Ureter (tissue), 1 donor: ENCODE data around the gene FBXO44. TPM values are rescaled to one million over a fixed set of nuclear protein-coding genes. Genes with fewer than 3 reads are reported as not detected.

Experiments used
- DNase-seq: peaks from one replicate; pipeline ENCODE4 v3.0.0-alpha.2; 2020; ENCODE audit warnings: low spot score
- total RNA-seq: library from RNA; stranded (reverse); gene quantifications from one replicate; pipeline ENCODE4 v1.2.4, GENCODE V29; 2023
- donor health status: DM: yes; HTN: yes; CAD: no.

The FBXO44 gene
- total RNA-seq, 1 donor from 2014 or later = 19.3 TPM

GRCh38 chr1:11639372-11639771 is 15.3 kb upstream of the FBXO44 start:
- no peak for DNase-seq

GRCh38 chr1:11640101-11640500 is 14.6 kb upstream of the FBXO44 start:
- no peak for DNase-seq

- no peak for DNase-seq
These were observed 13.7 kb upstream of the FBXO44 start for GRCh38 chr1:11640944-11641343.

GRCh38 chr1:11641776-11642305 is 12.8 kb upstream of the FBXO44 start:
- no peak for DNase-seq

GRCh38 chr1:11642418-11643017 is 12.2 kb upstream of the FBXO44 start:
- DNase-seq = peak; percentile 74

GRCh38 chr1:11643782-11644181 is 10.9 kb upstream of the FBXO44 start:
- no peak for DNase-seq

- no peak for DNase-seq
These were observed 9.4 kb upstream of the FBXO44 start for GRCh38 chr1:11645270-11645669.

- peak; percentile 81 for DNase-seq
These were observed 8.9 kb upstream of the FBXO44 start for GRCh38 chr1:11645670-11646265.

- no peak for DNase-seq
These were observed 8.4 kb upstream of the FBXO44 start for GRCh38 chr1:11646317-11646716.

GRCh38 chr1:11647333-11647732 is 7.3 kb upstream of the FBXO44 start:
- DNase-seq = no peak

GRCh38 chr1:11648039-11648438 is 6.6 kb upstream of the FBXO44 start:
- DNase-seq = no peak

- no peak for DNase-seq
These were observed 5.9 kb upstream of the FBXO44 start for GRCh38 chr1:11648732-11649158.

- no peak for DNase-seq
These were observed 5.4 kb upstream of the FBXO44 start for GRCh38 chr1:11649237-11649623.

GRCh38 chr1:11649624-11650330 is 4.9 kb upstream of the FBXO44 start:
- no peak for DNase-seq

GRCh38 chr1:11650331-11650991 is 4.2 kb upstream of the FBXO44 start:
- peak; percentile 74 for DNase-seq

- DNase-seq = no peak
These were observed 3.7 kb upstream of the FBXO44 start for GRCh38 chr1:11651017-11651416.

GRCh38 chr1:11652203-11652780 is 2.4 kb upstream of the FBXO44 start:
- no peak for DNase-seq

GRCh38 chr1:11653101-11653860 is 1.4 kb upstream of the FBXO44 start:
- no peak for DNase-seq

GRCh38 chr1:11653861-11654136 is 878 bp upstream of the FBXO44 start:
- no peak for DNase-seq

GRCh38 chr1:11654939-11655808 is 497 bp downstream of the FBXO44 start:
- DNase-seq = no peak

GRCh38 chr1:11657654-11658053 is 3.0 kb downstream of the FBXO44 start:
- DNase-seq = no peak
